Measurements from ENCODE around the gene OSBPL9.
"Not testable (repeated sequence)": the region's sequence is repeated elsewhere in the genome, so short reads cannot be mapped to it uniquely, and the experiment has no call there.

OSBPL9 gene

GRCh38 chr1:51671527-51672325 is 54.8 kb downstream of the OSBPL9 start:
- no peak for DNase-seq

DNA sequence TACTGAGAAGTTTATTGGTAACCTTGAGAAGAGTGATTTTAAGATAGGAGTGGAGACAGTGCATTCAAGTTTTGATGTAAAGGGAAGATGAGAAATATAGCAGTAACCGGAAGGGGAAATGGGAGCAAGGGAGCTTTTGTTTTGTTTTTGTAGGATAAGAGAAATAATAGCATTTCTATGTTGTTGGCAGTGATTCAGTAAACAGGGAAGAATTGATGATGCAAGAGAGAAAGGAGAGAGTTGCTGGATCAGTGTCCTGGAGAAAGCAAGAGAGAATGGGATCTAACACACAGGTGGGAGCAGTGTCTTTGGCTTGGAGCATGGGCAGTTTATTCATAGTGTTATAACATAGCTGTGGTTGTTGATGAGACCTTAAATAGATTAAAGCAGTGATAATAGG is 56.4 kb downstream of the OSBPL9 start:
- DNase-seq = no peak

DNA sequence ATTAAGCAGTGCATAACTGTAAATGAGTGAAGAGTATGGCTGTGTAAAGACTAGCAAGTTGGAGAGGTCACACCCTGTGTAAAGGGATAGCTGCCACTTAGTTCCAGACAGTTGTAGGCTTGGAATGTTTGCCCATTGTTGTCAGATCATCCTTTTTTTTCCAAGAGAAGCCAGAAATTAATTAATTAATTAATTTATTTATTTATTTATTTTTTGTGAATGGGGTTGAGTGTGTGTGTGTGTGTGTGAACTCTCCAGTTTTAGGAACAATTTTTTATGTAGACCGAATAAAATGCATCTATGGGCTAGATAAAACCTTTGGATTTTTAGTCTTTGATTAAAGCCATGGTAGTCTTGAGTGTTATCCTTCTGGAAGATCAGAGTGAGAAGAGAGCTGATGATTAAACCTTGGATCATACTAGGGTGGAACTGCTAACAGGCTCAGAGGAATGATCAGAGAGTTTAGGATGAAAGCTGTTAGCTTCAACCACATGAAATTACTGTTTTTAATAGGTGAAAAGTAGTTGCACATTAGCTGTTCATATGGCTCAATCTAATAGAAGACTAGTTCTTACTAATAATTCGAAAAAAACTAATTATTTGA is 58.4 kb downstream of the OSBPL9 start:
- no peak for DNase-seq

GRCh38 chr1:51679435-51679834 is 62.5 kb downstream of the OSBPL9 start:
- no peak for DNase-seq

- DNase-seq = no peak
Observed at GRCh38 chr1:51684776-51685175, 67.9 kb downstream of the OSBPL9 start.

DNA sequence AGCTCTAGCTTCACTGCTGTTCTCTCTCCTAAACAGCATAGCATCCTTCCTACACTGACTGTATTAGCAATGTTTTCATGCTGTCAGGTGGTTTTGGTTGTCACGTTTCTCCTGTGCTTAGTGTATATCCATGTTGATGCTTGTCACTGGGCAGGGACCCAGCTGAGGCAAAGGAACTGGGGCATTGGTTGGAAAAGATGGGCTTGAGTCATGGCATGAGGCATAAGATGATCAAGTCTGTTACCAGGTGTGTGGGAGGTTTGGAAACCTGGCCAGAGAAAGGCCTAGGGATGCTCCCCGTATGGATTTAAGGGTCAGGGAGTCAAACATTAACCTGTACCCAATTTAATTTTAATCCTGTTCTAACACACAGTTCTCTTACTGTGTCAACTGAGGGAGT is 69.6 kb downstream of the OSBPL9 start:
- no peak for DNase-seq

DNA sequence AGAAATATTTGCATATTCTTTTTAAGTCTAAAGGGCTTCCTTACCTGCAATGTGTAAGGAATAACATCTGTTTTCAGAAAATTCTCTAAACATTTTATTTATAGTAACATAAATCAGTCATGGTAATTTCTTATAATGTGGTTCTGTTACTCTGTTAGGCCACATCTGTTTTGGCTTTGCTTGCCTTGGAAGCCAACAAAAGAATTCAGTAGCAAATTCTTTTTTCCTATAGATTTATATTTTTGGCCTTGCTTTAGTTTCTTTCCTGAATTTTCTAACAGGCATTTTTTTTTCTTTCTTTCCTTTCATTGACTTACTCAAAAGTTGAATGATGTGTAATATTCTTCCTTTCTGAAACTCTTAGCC is 72.2 kb downstream of the OSBPL9 start:
- no peak for DNase-seq

DNA sequence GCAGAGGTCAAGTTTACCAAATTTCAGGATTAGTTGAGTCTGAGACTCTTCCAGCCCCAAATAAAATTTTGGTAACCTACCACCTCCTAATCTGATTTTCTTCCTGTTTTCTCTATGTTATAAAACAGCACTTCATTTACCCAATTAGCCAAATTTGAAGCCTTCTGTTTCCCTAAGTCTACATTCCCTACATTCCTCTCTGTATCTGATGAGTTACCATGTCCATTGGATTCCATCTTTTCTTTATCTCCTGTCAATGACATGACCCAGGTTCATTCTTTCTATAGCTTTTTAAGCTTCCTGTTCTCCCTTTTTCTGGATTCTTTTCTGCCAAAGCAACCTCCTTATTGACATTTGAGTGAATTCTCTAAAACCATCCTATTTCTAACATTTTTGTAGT is 72.8 kb downstream of the OSBPL9 start:
- no peak for DNase-seq

GRCh38 chr1:51690285-51690961 is 73.5 kb downstream of the OSBPL9 start:
- no peak for DNase-seq

DNA sequence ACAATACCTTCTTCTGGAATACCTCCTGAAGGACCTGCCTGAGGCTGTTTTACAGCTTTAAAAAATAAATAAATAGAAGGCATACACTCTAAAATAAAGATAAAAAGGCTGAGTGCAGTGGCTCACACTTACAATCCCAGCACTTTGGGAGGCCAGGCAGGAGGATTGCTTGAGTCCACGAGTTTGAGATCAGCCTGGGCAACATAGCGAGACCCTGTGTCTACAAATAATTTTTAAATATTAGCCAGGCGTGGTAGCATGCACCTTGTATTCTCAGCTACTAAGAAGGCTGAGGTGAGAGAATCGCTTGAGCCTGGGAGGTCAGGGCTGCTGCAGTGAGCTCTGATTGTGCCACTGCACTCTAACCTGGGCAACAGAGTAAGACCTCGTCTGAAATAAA is 75.0 kb downstream of the OSBPL9 start:
- no peak for DNase-seq

- DNase-seq = no peak
Observed at GRCh38 chr1:51693419-51694155, 76.7 kb downstream of the OSBPL9 start.

DNA sequence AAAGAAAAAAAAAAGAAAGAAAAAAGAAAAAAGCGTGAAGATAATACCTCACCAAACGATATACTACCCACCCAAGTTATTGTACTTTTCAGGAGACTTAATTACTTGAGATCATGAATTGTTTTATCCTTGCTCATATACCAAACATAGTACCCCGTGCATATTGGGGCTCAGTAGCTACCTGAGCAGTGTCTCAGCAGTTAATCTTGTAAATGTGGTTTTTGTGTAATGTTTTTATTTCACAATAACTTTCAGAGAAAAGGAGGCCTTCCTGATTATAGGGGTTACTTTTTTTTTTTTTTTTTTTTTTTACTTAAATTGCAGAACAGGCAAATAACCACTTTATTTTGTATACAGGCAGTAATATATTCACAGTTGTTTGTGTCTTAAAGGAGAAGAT is 80.3 kb downstream of the OSBPL9 start:
- DNase-seq = no peak

- DNase-seq = no peak
Observed at GRCh38 chr1:51699391-51699790, 82.5 kb downstream of the OSBPL9 start.

GRCh38 chr1:51701782-51702181 is 84.9 kb downstream of the OSBPL9 start:
- not testable (repeated sequence) for DNase-seq

DNA sequence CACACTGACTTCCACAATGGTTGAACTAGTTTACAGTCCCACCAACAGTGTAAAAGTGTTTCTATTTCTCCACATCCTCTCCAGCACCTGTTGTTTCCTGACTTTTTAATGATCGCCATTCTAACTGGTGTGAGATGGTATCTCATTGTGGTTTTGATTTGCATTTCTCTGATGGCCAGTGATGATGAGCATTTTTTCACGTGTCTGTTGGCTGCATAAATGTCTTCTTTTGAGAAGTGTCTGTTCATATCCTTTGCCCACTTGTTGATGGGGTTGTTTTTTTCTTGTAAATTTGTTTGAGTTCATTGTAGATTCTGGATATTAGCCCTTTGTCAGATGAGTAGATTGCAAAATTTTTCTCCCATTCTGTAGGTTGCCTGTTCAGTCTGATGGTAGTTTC is 85.3 kb downstream of the OSBPL9 start:
- not testable (repeated sequence) for DNase-seq

DNA sequence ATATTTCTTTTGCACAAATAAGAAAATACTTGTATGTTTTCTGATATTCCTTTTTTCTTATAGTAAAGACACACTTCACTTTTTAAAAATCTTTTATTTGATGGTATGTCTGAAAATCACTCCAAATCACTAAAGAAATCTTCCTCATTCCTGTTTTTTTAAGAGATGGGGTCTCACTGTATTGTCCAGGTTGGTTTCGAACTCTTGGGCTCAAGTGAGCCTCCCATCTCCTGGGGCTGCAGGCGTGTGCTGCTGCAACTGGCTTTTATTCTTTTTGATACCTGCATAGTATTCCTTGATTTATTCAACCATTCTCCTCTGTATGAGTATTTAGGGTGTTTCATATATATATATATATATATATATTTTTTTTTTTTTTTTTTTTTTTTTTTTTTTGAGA is 88.1 kb downstream of the OSBPL9 start:
- no peak for DNase-seq

DNA sequence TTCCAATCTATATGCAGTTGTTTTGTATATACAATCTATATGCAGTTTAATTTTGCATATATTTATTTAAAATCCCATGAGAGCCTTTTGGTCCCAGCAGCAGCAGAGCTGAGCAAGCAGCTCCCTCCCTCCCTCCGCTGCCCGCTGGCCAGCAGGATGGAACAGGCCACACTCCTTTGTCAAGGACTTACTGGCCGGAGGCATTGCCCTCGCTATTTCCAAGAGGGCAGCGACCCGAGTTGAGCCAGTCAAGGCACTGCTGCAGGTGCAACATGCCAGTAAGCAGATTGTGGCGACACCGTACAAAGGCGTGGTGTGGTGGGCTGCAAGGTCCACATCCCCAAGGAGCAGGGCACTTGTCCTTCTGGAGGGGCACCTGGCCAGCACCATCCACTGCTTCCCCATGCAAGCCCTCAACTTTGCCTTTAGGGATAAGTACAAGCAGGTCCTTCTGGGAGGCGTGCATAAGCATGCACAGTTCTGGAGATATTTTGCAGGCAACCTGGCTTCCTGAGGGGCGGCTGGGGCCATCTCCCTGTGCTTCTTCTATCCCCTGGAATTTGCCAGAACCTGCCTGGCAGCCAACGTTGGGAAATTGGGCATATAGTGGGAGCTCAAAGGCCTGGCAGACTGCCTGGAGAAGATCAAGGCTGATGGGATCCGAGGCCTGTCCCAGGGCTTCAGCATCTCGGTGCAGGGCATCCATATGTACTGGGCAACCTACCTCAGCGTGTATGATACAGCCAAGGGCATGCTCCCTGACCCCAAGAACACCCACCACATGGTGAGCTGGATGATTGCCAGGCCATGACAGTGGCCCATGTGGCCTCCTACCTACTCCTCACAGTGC is 92.2 kb downstream of the OSBPL9 start:
- DNase-seq = no peak

DNA sequence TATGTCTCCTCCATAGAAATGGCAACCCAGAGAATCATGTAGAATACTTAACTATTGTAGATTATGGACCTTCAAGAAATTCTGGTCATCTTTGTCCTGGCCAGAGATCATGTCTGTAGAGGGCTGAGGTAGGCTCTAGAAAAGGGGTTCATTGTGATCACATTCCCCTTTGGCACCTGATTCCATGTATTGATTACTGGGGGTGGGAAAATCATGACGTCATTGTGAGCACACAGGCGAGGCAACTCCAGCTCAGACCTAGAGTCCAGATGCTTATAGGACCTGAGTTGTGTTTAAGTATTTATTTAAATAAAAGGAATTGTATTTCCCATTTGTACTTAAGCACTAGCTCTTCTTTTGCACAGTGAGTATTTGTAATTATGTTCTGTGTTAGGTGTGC is 93.1 kb downstream of the OSBPL9 start:
- DNase-seq = no peak

DNA sequence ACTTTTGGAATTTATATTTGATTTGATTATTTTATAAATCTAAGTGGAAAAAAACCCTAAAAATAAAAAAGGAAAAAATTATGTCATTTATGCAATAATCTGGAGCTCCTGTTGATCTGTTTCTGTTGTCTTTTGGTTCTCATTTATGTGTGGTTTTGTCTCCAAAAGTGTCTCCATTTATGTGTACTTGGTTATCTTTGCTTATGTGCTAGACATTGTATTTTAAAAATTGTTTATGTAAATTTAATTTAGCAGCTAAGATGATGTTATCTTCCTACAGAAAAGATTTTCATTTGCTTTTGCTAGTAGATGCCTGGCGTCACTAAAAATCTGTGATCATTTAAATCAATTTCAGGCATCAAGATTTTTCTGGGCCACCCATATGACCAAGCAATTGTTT is 95.7 kb downstream of the OSBPL9 start:
- no peak for DNase-seq

- no peak for DNase-seq
Observed at GRCh38 chr1:51714374-51715019, 97.6 kb downstream of the OSBPL9 start.

DNA sequence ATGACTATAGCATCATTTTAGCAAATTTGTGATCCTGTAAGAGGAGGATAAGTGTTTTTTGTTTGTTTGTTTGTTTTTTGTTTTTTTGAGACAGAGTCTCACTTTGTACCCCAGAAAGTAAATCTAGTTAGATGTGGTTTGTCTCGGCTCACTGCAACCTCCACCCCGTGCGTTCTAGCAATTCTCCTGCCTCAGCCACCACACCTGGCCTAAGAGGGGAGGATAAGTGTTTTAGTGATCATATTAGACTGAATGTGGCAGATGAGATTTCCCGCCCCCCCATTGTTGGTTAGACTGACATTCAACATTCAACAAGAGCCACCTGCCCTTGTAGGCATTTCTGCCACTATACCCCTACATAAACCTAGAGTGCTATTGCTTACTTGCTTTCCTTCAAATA is 98.5 kb downstream of the OSBPL9 start:
- no peak for DNase-seq

GRCh38 chr1:51716746-51717145 is 99.9 kb downstream of the OSBPL9 start:
- no peak for DNase-seq
